Breast epithelium (tissue), 4 donors: ENCODE measurements around the gene PLPP1. TPM values are rescaled to one million over a fixed set of nuclear protein-coding genes. Genes with fewer than 3 reads are reported as not detected.

Source experiments
- DNase-seq, 2 donors: peaks; one replicate each; pipeline ENCODE4 v3.0.0-alpha.2; 2019; ENCODE audit warnings: low spot score in 2 of 2
- H3K27ac ChIP-seq, 2 donors: fragments of 200-600 bp; sonication (generic) in 1 of 2; one replicate each; pipeline ENCODE4 v1.5.1; 2016 to 2019; ENCODE audit warnings: mild to moderate bottlenecking in 1 of 2
- H3K27me3 ChIP-seq, 2 donors: fragments of 200-600 bp; sonication (generic) in 1 of 2; one replicate each; pipeline versions ENCODE4 v1.5.1 to v1.6.0; 2017 to 2019; ENCODE audit warnings: control low read depth in 1 of 2, mild to moderate bottlenecking in 1 of 2
- H3K36me3 ChIP-seq: fragments of 200-600 bp; one replicate; pipeline ENCODE4 v1.5.1; 2019
- H3K4me1 ChIP-seq, 2 donors: fragments of 200-600 bp; sonication (generic); one replicate each; pipeline ENCODE4 v1.5.1; 2016 to 2019; ENCODE audit warnings: control low read depth in 1 of 2
- H3K4me3 ChIP-seq, 3 donors: fragments of 200-600 bp; sonication (generic); 1 replicate in 2 of 3; 2 replicates in 1 of 3; pipeline ENCODE4 v1.5.1; 2016 to 2019; ENCODE audit warnings: mild to moderate bottlenecking in 3 of 3, moderate library complexity in 2 of 3
- H3K9me3 ChIP-seq, 2 donors: fragments of 200-600 bp; sonication (generic) in 1 of 2; one replicate each; pipeline ENCODE4 v1.5.1; 2016 to 2019; ENCODE audit warnings: control low read depth in 1 of 2
- POLR2A ChIP-seq: fragments of 450-650 bp; IDR thresholded peaks from one replicate; pipeline ENCODE4 v1.6.1; 2016; ENCODE audit warnings: antibody characterized with exemption, mild to moderate bottlenecking, moderate library complexity
- POLR2AphosphoS5 ChIP-seq, 3 donors: sonication (generic); formaldehyde crosslinking; IDR thresholded peaks; one replicate each; pipeline ENCODE4 v1.6.1; 2017; ENCODE audit warnings: antibody characterized with exemption in 3 of 3
- intact Hi-C: fragments of 100-400 bp; cut with DNase I; formaldehyde crosslinking; loops from one replicate; pipeline ENCODE4 v1.15.1; 2023; ENCODE audit warnings: low total_unique reads
- total RNA-seq, 3 donors: library from RNA; depleted of rRNA; stranded (reverse); fragments of >200 nt; gene quantifications; one replicate each; pipeline ENCODE4 v1.1.0, GENCODE V29; 2016
- TF ChIP-seq, protein P1 (sequence below), 3 donors: fragments of 450-650 bp; IDR thresholded peaks; one replicate each; pipeline ENCODE4 v1.5.1; 2016 to 2017; ENCODE audit warnings: antibody characterized with exemption in 3 of 3, mild to moderate bottlenecking in 3 of 3, moderate library complexity in 3 of 3

The PLPP1 gene
- total RNA-seq, 3 donors from 2014 or later, result 177 to 339 (median 237) TPM

DNA sequence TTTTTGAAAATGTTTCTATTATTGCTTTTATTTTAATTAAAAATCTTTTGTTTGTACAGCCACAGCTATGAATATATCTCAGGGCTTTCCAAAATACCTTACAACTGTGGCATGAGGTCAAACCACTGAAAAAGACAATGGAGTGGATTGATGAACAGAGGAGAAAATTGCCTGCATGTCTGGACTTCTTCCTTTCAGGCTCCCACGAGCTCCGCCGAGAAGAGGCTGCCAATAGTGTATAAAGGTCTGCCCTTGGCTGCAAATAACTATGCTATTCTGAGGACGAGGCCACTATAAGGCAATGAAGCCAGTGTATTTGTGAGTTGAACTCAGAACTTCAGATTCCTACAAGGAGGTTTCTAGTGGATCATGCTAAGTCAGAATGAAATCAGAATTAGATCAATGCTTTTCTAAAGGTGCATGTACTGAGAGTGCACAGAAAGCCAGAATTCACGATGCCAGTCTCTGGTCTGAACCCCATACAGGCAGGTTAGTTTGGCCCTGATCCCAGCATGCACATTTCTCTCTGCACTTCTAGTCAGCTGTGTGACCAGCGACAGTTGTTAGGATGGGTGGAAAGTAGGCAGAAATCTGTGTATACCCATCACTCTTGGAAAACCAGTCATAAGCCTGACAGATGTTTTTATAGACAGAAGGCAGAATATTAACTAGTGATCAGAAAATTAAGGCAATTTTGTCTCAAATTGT lies 42.7 kb upstream of the PLPP1 start:
- H3K4me3 ChIP-seq, result peak overlapping the region in 1 of 3 donors; percentile 2
- intact Hi-C loops, result no loop called here
- H3K27ac ChIP-seq, result peak overlapping the region; percentile 85 to 86
- H3K36me3 ChIP-seq, result no peaks in the 10 kb centered on the region
- peaks cover 0 to 21% of the 10 kb centered on the region in 2 donors for H3K4me1 ChIP-seq
- peak in 1 of 2 donors; percentile 86 for DNase-seq
- peak in 1 of 3 donors; percentile 60 for TF ChIP-seq POLR2AphosphoS5 (IDR thresholded peaks at IDR 0.05)
- TF ChIP-seq, protein P1, sequence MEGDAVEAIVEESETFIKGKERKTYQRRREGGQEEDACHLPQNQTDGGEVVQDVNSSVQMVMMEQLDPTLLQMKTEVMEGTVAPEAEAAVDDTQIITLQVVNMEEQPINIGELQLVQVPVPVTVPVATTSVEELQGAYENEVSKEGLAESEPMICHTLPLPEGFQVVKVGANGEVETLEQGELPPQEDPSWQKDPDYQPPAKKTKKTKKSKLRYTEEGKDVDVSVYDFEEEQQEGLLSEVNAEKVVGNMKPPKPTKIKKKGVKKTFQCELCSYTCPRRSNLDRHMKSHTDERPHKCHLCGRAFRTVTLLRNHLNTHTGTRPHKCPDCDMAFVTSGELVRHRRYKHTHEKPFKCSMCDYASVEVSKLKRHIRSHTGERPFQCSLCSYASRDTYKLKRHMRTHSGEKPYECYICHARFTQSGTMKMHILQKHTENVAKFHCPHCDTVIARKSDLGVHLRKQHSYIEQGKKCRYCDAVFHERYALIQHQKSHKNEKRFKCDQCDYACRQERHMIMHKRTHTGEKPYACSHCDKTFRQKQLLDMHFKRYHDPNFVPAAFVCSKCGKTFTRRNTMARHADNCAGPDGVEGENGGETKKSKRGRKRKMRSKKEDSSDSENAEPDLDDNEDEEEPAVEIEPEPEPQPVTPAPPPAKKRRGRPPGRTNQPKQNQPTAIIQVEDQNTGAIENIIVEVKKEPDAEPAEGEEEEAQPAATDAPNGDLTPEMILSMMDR (IDR thresholded peaks at IDR 0.05), result no peak
- no peaks in the 10 kb centered on the region for H3K27me3 ChIP-seq
- H3K9me3 ChIP-seq, result no peaks in the 10 kb centered on the region

DNA sequence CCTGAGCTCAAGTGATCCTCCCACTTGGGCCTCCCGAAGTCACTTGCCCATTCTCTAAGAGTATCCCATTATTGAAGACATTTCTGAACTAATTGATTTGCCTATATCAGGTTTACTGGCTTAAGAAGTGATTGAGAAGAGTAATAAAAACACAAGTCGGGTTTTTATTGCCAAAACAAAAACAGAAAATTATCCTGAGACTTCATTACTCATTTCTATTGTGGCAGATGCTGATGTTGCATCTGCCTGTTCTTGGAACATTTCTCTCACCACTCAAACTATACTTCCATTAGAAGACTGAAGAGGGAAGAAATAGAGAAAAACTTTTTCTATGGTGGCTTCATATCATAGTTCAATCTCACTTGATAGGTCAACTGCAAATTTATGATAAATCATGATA lies 41.9 kb upstream of the PLPP1 start:
- TF ChIP-seq POLR2AphosphoS5 (IDR thresholded peaks at IDR 0.05) (no peak), POLR2A (no peak)
- TF ChIP-seq, protein P1 (IDR thresholded peaks at IDR 0.05), result no peak
- Histone ChIP-seq H3K4me1 (peaks cover 0 to 21% of the 10 kb centered on the region in 2 donors), H3K27me3 (no peaks in the 10 kb centered on the region), H3K27ac (peak overlapping the region; percentile 85 to 86), H3K4me3 (no peak overlapping the region), H3K9me3 (no peaks in the 10 kb centered on the region), H3K36me3 (no peaks in the 10 kb centered on the region)
- intact Hi-C loops, result no loop called here
- no peak for DNase-seq

DNA sequence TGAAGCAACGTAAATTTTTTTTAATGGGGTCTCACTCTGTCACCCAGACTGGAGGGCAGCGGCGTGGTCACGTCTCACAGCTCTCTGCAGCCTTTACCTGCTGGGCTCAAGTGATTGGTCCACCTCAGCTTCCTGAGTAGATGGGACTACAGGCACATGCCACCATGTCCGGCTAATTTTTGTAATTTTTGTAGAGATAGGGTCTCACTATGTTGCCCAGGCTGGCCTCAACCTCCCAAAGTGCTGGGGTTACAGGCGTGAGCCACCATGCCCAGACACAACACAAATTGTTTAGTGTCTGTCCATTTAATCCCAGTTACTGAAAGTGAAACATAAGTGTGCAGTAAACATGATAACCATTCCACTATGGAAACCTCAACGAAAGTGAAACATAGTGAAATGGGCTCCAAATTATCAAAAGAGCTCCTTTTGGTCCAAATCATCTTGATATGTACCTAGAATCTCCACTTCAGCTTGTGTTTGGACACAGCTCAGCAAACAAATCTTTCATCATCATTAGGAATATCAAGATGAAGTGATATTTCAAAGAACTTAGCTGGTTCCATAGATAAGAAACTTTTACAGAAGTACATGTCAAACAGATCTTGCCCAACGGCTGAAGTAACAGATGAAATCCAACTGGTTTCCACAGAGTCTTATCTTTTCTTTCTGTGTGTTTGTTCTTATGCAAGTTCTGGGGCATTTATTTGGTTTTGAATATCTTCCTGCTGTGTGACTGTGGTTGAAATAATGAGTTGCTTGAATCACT lies 41.2 kb upstream of the PLPP1 start:
- Histone ChIP-seq H3K4me1 (peaks cover 0 to 21% of the 10 kb centered on the region in 2 donors), H3K27me3 (no peaks in the 10 kb centered on the region), H3K36me3 (no peaks in the 10 kb centered on the region), H3K9me3 (no peaks in the 10 kb centered on the region), H3K4me3 (no peak overlapping the region), H3K27ac (peak overlapping the region; percentile 85 to 86)
- DNase-seq, result no peak
- TF ChIP-seq, protein P1 (IDR thresholded peaks at IDR 0.05), result no peak
- no peak for TF ChIP-seq POLR2A
- no peak for TF ChIP-seq POLR2AphosphoS5 (IDR thresholded peaks at IDR 0.05)
- intact Hi-C loops, result no loop called here

DNA sequence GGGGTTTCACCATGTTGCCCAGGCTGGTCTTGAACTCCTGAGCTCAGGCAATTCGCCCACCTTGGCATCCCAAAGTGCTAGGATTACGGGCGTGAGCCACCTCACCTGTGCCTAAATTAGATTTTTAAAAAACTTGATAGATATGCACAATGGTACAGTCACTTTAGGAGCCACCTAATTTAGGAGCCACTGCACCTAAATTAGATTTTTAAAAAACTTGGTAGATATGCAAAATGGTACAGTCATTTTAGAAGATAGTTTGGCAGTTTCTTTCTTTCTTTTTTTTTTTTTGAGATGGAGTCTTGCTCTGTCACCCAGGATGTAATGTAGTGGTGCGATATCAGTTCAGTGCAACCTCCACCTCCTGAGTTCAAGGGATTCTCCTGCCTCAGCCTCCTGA lies 37.8 kb upstream of the PLPP1 start:
- H3K27me3 ChIP-seq, result no peaks in the 10 kb centered on the region
- no peak overlapping the region for H3K4me3 ChIP-seq
- H3K4me1 ChIP-seq, result peaks cover 0 to 14% of the 10 kb centered on the region in 2 donors
- no peak for DNase-seq
- intact Hi-C loops, result no loop called here
- no peak overlapping the region for H3K27ac ChIP-seq
- TF ChIP-seq POLR2AphosphoS5 (IDR thresholded peaks at IDR 0.05), result no peak
- TF ChIP-seq POLR2A, result no peak
- TF ChIP-seq, protein P1 (IDR thresholded peaks at IDR 0.05), result no peak
- H3K36me3 ChIP-seq, result no peaks in the 10 kb centered on the region
- H3K9me3 ChIP-seq, result no peaks in the 10 kb centered on the region

DNA sequence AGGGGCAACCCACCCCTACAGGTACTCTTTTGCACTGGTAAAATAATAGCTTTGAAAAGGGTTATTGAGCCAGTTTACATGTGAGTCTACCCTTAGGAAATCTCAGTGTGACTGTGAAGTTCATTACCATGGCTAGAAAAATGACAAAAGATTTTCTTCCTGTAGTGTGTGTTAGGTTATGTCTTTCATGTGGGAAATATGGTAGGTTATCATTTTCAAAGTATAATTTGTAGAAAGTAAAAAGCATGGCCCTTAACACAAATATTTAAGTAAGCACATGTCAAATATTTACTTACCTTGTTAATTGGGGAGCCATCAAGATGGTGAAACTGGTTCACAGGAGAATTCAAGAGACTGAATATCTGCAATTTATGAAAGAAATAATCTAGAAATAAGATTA lies 37.3 kb upstream of the PLPP1 start:
- TF ChIP-seq, protein P1 (IDR thresholded peaks at IDR 0.05), result no peak
- TF ChIP-seq POLR2AphosphoS5 (IDR thresholded peaks at IDR 0.05), result no peak
- TF ChIP-seq POLR2A, result no peak
- H3K27ac ChIP-seq, result no peak overlapping the region
- H3K4me1 ChIP-seq, result peaks cover 0 to 11% of the 10 kb centered on the region in 2 donors
- no peaks in the 10 kb centered on the region for H3K27me3 ChIP-seq
- intact Hi-C loops, result no loop called here
- no peaks in the 10 kb centered on the region for H3K36me3 ChIP-seq
- no peaks in the 10 kb centered on the region for H3K9me3 ChIP-seq
- H3K4me3 ChIP-seq, result no peak overlapping the region
- DNase-seq, result no peak
